Fibroblast of lung (primary cell): ENCODE data around the gene METTL5.
"Not testable (repeated sequence)": the region's sequence is repeated elsewhere in the genome, so short reads cannot be mapped to it uniquely, and the experiment has no call there.

Experiments used
- CTCF ChIP-seq, 2 donors: IDR thresholded peaks in 1 of 2; conservative IDR thresholded peaks in 1 of 2; 1 replicate in 1 of 2; 2 replicates in 1 of 2; pipeline ENCODE4 v1.5.1; 2011 to 2012; ENCODE audit warnings: low read length in 2 of 2, control low read depth in 1 of 2, inconsistent platforms in 1 of 2, low read depth in 1 of 2, mild to moderate bottlenecking in 1 of 2
- EZH2 ChIP-seq: IDR thresholded peaks from 2 replicates; pipeline ENCODE4 v1.5.1; 2012; ENCODE audit warnings: low read length, control low read depth, mild to moderate bottlenecking; ENCODE audit errors: missing control alignments

GRCh38 chr2:169848959-169849693 is 24.4 kb upstream of the METTL5 start:
- TF ChIP-seq CTCF (conservative IDR thresholded peaks at IDR 0.05 in 1 of 2, IDR thresholded peaks at IDR 0.05 in 1 of 2; ENCODE audit: low read depth in 1 of 2, low read length in 2 of 2); EZH2: not testable (repeated sequence)
